SJSA1 (cell line): ENCODE results near the gene HOXD8. TPM values are rescaled to one million over a fixed set of nuclear protein-coding genes. Genes with fewer than 3 reads are reported as not detected.
A peak's percentile ranks its signal among the peaks of the same experiment; 100 is the strongest.

Source experiments
- DNase-seq, 2 experiments: peaks; one replicate each; pipeline ENCODE4 v3.0.0-alpha.2; 2015 to 2020; ENCODE audit warnings: low spot score in 2 of 2, low read depth in 1 of 2
- H3K27ac ChIP-seq: fragments of 250-450 bp; sonication (Bioruptor Pico); 2 replicates; pipeline ENCODE4 v1.5.1; 2020; ENCODE audit warnings: mild to moderate bottlenecking, moderate library complexity
- H3K27me3 ChIP-seq: fragments of 250-450 bp; sonication (Bioruptor Pico); replicated peaks from 2 replicates; pipeline ENCODE4 v1.5.1; 2020; ENCODE audit warnings: mild to moderate bottlenecking, moderate library complexity
- H3K36me3 ChIP-seq: fragments of 250-450 bp; sonication (Bioruptor Pico); 2 replicates; pipeline ENCODE4 v1.5.1; 2020; ENCODE audit warnings: mild to moderate bottlenecking
- H3K4me1 ChIP-seq: fragments of 250-450 bp; sonication (Bioruptor Pico); replicated peaks from 2 replicates; pipeline ENCODE4 v1.6.1; 2021; ENCODE audit warnings: mild to moderate bottlenecking
- H3K4me3 ChIP-seq: fragments of 250-450 bp; sonication (Bioruptor Pico); 2 replicates; pipeline ENCODE4 v1.5.1; 2020; ENCODE audit warnings: mild to moderate bottlenecking
- H3K9me3 ChIP-seq: fragments of 250-450 bp; sonication (Bioruptor Pico); replicated peaks from 2 replicates; pipeline ENCODE4 v1.5.1; 2020; ENCODE audit warnings: mild to moderate bottlenecking
- total RNA-seq: library from RNA; depleted of rRNA; stranded (reverse); fragments of >200 nt; shearing (Covaris generic); gene quantifications from 2 replicates; pipeline ENCODE4 v1.2.3, GENCODE V29; 2014

HOXD8 gene
- total RNA-seq, 1 experiment from 2014 or later, result 16.8 TPM

DNA sequence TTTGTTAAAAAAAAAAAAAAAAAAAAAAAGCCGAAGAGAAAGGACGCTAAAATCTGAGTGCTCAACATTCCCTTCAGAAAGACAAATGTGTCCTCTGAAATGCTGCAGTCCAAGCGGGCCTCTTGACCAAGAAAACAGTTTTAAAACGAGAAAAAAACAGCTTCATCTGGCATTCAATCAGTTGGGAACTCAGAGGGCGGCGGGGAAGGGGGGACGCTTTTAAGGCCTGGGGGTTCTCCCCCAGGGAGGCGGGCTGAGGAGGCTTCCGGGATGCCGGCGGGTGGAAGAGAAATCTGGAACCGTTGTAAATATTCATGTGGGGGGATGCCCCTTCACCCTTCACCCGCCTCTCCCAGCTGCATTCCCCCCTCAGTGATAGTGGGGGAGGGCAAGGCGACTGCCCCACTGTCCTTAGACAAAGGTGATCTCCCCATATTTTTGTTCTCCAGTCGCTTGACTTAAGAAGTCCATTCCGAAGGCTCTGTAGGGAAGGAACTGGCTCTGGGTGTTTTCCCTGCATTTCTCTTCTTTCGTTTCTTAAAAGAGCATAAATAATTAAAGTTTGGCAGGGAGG is 25.7 kb upstream of the HOXD8 start:
- H3K27ac ChIP-seq, result no peak overlapping the region
- H3K9me3 ChIP-seq, result peaks cover 4% of the 10 kb centered on the region; the same call in 1 of the 2 replicates
- no peak overlapping the region for H3K4me3 ChIP-seq
- DNase-seq, result no peak
- peaks cover 9% of the 10 kb centered on the region for H3K4me1 ChIP-seq
- H3K27me3 ChIP-seq, result peaks cover 37% of the 10 kb centered on the region
- no peaks in the 10 kb centered on the region for H3K36me3 ChIP-seq

DNA sequence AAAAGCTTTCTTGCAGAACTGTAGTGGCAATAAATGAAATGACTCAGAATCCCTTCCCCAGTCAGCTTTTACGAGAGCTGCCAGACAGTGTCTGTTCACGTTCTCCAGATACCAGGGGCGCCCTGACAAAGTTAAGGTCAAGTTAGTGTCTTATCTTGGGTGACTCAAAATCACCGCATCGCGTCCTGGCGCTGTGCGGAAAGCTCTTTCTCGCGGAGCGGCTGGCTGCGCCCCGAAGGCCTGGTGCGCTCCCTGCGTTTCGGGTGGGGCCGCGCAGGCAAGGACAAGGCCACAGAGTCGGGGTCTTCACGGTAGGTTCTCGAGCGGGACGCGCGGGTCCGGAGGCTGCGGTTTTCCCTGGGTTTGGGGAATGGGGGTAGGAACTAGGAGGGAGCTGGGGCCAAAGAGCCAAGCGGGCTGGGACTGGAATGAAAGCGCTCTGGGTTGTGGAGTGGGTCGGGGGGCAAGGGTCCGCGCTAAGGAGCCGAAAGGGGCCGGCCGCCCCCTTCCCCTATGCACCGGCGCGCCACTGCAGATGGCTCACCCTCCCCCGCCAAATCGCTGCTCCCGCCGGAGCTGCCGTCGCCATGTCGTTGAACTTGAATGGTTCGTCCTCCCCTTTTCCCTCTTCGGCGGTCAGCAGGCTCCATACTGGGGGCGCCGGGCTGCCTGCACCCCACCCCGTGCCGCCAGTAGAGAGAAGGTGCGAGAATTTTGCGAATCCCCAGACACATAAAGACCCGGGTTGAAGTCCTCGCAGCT is 25.0 kb upstream of the HOXD8 start:
- H3K27ac ChIP-seq, result no peak overlapping the region
- H3K4me1 ChIP-seq, result peaks cover 9% of the 10 kb centered on the region
- DNase-seq, result no peak
- H3K27me3 ChIP-seq, result peaks cover 39% of the 10 kb centered on the region
- no peak overlapping the region for H3K4me3 ChIP-seq
- H3K36me3 ChIP-seq, result no peaks in the 10 kb centered on the region
- peaks cover 4% of the 10 kb centered on the region; the same call in 1 of the 2 replicates for H3K9me3 ChIP-seq

DNA sequence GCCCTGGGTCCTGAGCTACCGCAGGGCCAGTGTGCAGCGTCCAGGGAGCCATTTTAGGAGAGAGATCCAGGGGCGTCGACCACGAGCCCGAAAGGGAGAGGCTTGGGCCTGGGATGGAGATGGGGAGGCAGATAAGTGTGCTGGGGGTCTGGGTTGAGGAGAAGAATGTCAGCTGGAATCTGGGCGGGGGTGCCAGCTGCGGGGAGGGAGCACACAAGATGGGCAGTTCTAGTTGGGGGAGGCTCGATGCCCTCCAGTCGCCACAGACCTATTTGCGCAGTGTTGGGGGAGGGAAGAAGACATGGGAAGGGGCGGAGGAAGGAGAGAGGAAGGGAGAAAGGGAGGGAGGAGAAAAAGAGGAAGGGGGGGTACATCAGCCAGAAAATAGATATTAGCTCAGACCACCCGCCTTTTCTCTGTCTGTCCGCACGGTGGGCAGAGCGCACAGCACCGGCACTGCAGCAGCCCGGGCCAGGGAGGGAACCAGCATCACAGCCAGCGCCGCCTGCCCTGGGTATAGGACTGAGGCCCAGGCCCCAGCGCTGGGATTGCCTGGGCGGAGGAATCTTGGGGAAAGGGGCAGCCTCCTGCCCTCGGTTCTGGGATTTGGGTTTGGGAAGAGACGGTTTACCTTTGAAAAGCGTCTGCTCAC is 24.3 kb upstream of the HOXD8 start:
- peaks cover 44% of the 10 kb centered on the region for H3K27me3 ChIP-seq
- no peak for DNase-seq
- H3K27ac ChIP-seq, result no peak overlapping the region

DNA sequence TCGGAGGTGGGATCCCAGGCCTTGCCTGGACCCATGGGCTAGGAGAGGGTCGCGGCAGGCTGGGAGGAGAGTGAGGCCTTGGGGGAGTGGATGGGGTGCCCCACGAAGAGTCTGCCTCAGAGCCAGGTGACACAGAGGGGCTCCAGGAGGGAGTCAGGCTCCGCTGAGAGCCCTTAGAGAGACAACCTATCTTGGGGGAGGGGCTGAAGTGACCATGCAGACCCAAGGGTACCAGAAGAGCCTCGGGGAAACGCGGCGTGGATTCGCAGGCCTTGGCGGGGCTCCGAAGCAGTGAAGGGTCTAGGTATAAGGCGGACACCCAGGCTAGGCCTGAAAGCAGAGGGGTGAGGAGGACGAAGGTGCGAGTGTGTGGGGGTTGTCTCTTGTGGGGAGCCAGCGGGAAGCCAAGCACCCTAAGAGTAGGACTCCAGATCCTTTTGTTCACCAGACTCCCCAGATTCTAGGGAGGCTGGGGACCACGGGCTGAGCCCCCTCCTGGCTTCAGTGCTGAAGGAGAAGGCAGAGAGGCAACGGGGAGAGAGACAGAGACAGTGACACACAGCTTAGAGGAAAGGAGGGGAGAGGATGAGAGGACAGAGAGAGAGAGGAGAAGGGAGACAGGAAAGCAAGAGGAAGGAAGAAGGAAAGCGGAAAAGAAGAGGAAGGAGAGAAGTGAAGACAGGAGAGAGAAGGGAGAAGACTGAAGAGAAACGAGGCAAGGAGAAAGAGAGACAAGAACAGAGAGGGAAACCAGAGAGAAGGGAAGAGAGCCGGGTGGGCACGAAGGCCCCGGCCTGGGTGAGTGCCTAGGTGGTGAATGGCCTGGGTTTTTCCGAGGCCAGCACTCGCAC is 23.6 kb upstream of the HOXD8 start:
- Histone ChIP-seq H3K4me1 (peaks cover 9% of the 10 kb centered on the region), H3K27ac (no peak overlapping the region), H3K9me3 (peaks cover 4% of the 10 kb centered on the region; the same call in 1 of the 2 replicates), H3K4me3 (no peak overlapping the region), H3K27me3 (peaks cover 52% of the 10 kb centered on the region), H3K36me3 (no peaks in the 10 kb centered on the region)
- DNase-seq, result no peak

More for the DNA sequence above, 24.3 kb upstream of the HOXD8 start:
- peaks cover 4% of the 10 kb centered on the region; the same call in 1 of the 2 replicates for H3K9me3 ChIP-seq
- no peak overlapping the region for H3K4me3 ChIP-seq
- no peaks in the 10 kb centered on the region for H3K36me3 ChIP-seq
- peaks cover 9% of the 10 kb centered on the region for H3K4me1 ChIP-seq

DNA sequence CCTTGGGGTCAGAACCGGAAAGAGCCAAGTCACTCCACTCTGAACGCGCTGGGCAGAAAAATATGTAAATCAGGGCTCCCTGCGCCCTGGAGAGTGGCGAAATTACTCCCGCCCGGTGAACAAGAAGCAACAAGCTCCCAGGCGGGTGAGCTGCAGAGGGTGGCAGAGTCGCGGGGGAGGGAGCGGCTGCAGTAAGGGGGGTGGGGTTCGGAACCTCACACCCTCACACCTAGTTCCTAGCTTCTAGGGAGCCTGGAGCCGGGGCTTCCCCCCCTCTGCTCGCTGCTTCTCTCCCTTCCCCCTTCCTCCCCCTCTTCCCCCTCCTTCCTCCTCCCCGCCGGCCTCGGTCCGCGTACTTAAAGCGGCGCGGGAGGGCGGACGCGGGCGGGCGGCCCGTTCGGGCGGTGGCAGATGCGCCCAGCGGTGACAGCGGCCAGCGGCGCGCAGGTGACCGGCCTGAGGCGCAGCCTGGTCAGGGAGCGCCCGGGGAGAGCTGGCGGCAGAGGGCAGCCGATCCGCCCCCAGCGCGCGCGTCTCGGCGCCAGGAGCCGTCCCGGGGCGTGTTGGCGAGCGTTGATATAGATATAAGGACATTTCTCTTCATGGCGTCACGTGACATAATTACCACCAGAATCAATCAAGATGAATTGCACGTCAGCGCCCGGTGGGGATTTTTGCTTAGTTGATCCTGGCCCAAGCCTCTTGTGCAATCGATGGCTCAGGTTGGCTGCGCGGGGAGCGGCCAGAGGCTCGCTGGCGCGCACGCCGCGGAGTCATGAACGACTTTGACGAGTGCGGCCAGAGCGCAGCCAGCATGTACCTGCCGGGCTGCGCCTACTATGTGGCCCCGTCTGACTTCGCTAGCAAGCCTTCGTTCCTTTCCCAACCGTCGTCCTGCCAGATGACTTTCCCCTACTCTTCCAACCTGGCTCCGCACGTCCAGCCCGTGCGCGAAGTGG is 22.6 kb upstream of the HOXD8 start, which contains the start of gene HOXD11:
HOXD11 (plus strand) TSS at position 700 of the 959 bp plus-strand sequence; CDS start at position 776, 76 bp downstream.
- H3K27ac ChIP-seq, result no peak within 1 kb of the TSS
- peaks cover 60% of the 10 kb centered on the region for H3K27me3 ChIP-seq
- H3K4me3 ChIP-seq, result no peak within 1 kb of the TSS
- H3K36me3 ChIP-seq, result no peaks in the 10 kb centered on the region
- peak in 1 of 2 experiments; percentile 19 for DNase-seq
- peaks cover 4% of the 10 kb centered on the region; the same call in 1 of the 2 replicates for H3K9me3 ChIP-seq
- H3K4me1 ChIP-seq, result peaks cover 9% of the 10 kb centered on the region

DNA sequence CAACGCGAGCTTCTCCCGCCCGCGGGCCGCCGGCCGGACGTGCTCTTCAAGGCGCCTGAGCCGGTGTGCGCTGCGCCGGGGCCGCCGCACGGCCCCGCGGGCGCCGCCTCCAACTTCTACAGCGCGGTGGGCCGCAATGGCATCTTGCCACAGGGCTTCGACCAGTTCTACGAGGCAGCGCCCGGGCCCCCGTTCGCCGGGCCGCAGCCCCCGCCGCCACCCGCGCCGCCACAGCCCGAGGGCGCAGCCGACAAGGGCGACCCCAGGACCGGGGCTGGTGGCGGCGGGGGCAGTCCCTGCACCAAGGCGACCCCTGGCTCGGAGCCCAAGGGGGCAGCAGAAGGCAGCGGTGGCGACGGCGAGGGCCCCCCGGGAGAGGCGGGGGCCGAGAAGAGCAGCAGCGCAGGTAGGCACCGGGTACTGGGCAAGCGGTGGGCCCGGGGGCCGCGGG is 21.7 kb upstream of the HOXD8 start:
- H3K4me3 ChIP-seq, result no peak overlapping the region
- peaks cover 9% of the 10 kb centered on the region for H3K4me1 ChIP-seq
- peaks cover 65% of the 10 kb centered on the region for H3K27me3 ChIP-seq
- H3K9me3 ChIP-seq, result peaks cover 4% of the 10 kb centered on the region; the same call in 1 of the 2 replicates
- no peak for DNase-seq
- no peaks in the 10 kb centered on the region for H3K36me3 ChIP-seq
- no peak overlapping the region for H3K27ac ChIP-seq

DNA sequence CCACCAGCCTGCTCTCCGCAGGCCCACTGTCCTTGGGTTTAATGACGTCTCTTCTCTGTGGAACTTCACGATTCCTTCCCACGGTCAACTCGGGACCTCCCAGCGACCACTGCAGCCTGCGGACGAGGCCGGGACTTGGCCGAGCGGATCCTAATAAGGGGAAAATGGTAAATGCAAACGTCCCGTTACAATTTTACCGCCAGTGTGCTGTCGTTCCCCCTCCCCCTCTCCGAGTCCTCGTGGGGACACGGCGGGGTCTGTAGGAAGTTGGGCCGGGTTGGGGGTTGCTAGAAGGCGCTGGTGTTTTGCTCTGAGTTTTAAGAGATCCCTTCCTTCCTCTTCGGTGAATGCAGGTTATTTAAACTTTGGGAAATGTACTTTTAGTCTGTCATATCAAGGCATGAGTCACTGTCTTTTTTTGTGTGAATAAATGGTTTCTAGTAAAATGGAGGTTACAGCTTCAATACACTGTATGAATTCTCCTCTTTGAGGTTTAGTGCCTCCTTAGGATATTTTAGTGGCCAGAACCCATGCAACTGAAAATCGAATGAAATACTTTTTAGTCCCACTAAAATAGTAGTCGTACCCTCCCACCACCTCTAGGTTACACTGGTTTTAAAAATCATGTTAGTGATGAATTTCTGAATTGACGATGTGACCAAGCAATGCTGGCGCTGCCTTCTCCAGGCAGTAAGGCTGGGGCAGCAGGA is 20.2 kb upstream of the HOXD8 start:
- Histone ChIP-seq H3K27me3 (peaks cover 73% of the 10 kb centered on the region), H3K27ac (no peak overlapping the region), H3K36me3 (no peaks in the 10 kb centered on the region), H3K9me3 (peaks cover 4% of the 10 kb centered on the region; the same call in 1 of the 2 replicates), H3K4me3 (no peak overlapping the region), H3K4me1 (peaks cover 9% of the 10 kb centered on the region)
- DNase-seq, result no peak

DNA sequence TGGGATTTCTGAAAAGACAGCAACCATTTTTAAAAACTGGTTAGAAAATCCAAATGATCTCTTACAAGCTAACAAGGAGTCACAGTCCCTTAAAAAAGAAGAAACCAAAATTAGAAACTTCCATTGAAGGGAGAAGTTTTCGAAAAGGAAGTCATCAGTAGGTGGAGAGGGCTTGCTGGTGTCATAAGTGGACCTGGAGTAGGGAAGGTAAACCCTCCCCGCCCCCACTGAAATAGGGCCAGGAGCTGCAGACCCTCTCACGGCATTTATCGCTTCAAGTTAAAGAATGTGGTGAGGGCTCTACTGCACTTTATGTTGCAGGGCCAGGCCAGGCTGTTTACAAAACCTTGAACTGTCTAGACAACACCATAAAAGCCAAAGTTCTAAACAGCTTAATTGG is 19.6 kb upstream of the HOXD8 start:
- H3K4me1 ChIP-seq, result peaks cover 9% of the 10 kb centered on the region
- no peak overlapping the region for H3K4me3 ChIP-seq
- H3K36me3 ChIP-seq, result no peaks in the 10 kb centered on the region
- no peak for DNase-seq
- H3K27ac ChIP-seq, result no peak overlapping the region
- H3K9me3 ChIP-seq, result peaks cover 4% of the 10 kb centered on the region; the same call in 1 of the 2 replicates
- H3K27me3 ChIP-seq, result peaks cover 75% of the 10 kb centered on the region

DNA sequence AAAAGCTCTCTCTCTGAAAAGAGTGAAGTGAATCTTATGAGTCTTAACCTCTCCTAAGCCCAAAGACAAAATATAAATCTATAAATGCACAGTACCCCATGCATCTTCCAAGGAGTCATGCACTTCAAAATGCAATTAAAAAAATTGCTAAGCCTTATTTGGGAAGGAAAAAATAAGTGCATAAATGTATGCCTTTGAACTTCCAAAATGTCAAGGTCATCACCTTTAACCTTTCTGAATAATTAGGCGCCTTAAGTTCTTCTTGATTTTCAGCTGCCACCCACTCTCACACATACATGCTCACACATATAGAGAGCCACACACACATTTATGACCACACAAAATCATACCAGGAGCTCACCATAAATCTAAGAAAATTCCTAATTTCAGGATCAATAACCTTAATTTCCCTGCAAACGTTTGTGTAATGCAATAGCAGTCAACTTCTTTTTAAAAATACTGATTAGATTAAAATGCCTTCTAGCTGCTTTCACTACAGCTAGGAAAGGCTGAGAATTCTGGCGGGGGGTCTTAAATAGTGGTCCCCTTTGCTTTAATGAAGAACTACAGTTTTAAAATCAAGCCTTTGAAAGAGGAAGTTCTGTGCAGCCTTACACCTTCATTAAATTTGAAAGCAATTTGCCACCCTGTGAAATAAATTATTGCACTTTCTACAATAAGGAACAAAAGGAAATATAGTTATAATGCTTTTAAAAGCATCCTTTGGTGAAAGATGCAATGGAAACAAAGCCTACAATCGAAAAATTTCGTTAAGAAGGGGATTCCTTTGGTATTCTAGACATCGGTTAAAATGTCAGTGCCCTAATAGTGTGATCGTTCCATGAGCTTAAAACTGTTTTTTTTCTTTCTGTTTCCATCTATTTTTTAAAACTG is 18.8 kb upstream of the HOXD8 start:
- Histone ChIP-seq H3K4me3 (no peak overlapping the region), H3K36me3 (no peaks in the 10 kb centered on the region), H3K27me3 (peaks cover 75% of the 10 kb centered on the region), H3K9me3 (peaks cover 4% of the 10 kb centered on the region; the same call in 1 of the 2 replicates), H3K4me1 (peaks cover 9% of the 10 kb centered on the region), H3K27ac (no peak overlapping the region)
- DNase-seq, result no peak

DNA sequence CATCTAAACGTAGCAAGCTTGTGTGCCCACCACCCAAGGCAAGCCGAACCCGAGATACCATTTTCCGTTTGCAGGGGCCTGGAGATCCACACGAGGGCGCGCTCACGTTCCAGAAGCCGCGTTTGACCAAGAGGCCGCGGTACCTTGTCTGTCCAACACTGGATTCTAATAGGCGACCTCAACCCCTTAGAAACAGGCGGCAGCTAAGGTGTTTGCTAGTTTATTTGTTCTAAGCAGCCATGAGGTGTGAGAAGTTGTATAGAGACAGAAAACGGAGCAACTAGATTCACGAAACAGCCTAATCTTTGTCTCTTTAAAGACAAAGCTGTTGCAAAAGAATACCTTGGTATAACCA is 18.2 kb upstream of the HOXD8 start:
- no peaks in the 10 kb centered on the region for H3K36me3 ChIP-seq
- H3K27ac ChIP-seq, result no peak overlapping the region
- H3K4me3 ChIP-seq, result no peak overlapping the region
- H3K9me3 ChIP-seq, result peaks cover 4% of the 10 kb centered on the region; the same call in 1 of the 2 replicates
- H3K27me3 ChIP-seq, result peaks cover 73% of the 10 kb centered on the region
- peak in 1 of 2 experiments; percentile 54 for DNase-seq
- H3K4me1 ChIP-seq, result peaks cover 9% of the 10 kb centered on the region

DNA sequence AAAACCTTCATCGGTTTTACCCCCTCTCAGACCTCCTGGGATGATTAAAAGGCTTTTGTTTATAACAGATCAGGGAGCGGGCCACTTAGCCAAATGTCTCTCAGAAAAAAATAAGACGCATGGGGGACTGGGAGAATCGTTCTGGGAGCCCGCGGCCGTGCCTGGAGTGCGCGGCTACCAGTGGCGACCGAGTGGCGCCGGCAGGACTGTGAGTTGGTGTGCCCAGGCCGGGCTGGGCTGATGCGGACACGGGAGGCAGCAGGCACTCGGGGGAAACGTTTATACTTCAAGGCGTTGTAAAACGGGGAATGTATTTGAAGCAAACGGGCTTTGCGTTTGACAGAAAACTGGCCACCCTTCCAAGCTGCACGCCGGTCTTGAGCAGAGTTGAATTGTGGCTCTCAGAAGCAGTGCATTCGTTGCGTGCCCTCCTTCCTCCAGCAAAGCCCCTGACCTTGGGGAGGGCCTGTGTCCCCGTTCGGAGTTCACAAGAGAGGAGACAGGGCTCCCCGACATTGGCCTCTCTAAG is 17.6 kb upstream of the HOXD8 start:
- Histone ChIP-seq H3K4me1 (peaks cover 8% of the 10 kb centered on the region), H3K27ac (no peak overlapping the region), H3K4me3 (no peak overlapping the region), H3K9me3 (peaks cover 4% of the 10 kb centered on the region; the same call in 1 of the 2 replicates), H3K27me3 (peaks cover 73% of the 10 kb centered on the region), H3K36me3 (no peaks in the 10 kb centered on the region)
- DNase-seq, result no peak
